Measurements from ENCODE around the gene MRPS33.

Gene MRPS33

DNA sequence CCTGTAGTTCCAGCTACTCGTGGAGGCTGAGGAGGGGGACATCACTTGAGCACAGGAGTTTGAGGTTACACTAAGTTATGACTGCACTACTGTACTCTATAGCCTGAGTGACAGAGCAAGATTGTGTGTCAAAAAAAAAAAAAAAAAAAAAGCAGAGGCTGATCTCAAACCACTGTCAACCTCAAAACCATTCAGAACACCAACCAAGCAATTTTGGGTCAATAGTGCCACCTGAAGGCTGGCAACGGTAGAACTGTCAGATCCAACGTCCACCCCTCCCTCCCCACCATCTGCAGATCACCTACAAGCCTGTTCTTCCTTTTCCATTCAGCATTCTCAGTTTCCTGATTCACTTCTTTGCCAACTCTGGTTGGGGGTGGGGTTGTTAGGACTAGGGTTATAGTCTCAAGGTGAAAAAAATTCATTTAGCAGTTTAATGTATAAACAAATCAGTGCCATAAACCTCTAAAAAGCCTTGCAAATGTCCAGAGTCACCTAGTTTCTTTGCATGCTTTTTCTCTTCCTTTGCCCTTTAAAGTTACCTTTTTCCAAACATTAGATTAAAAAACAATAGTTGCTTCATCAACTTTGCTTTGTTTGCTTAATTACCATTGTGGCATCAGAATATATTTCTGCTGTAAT is 2.6 kb downstream of the MRPS33 start:
- H3K4me3 ChIP-seq (ENCODE audit: low read length), result no peak overlapping the region
- TF ChIP-seq, protein P1, sequence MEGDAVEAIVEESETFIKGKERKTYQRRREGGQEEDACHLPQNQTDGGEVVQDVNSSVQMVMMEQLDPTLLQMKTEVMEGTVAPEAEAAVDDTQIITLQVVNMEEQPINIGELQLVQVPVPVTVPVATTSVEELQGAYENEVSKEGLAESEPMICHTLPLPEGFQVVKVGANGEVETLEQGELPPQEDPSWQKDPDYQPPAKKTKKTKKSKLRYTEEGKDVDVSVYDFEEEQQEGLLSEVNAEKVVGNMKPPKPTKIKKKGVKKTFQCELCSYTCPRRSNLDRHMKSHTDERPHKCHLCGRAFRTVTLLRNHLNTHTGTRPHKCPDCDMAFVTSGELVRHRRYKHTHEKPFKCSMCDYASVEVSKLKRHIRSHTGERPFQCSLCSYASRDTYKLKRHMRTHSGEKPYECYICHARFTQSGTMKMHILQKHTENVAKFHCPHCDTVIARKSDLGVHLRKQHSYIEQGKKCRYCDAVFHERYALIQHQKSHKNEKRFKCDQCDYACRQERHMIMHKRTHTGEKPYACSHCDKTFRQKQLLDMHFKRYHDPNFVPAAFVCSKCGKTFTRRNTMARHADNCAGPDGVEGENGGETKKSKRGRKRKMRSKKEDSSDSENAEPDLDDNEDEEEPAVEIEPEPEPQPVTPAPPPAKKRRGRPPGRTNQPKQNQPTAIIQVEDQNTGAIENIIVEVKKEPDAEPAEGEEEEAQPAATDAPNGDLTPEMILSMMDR (IDR thresholded peaks at IDR 0.05; ENCODE audit: insufficient read depth, low read depth, low read length, missing control alignments), result peak; percentile 84
- peak; percentile 78 for DNase-seq (ENCODE audit: low read depth)

DNA sequence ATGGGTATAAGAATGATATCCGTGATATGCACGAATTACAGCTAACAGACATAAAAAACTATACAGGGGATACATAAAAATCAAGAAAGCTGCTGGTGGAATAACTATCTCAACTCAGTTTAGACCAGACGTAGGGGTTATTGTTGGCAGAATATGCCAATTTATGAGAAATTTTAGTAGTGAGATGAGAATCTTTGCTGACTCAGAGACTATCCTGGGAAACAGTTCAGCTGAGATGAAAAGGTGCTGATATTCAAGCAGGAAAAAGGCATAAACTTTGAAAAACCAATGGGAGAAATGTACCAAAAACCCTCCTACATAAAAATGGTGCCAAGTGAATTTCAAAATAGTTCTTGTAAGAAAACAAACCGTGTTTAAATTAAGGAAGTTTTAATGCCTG is 3.3 kb downstream of the MRPS33 start:
- TF ChIP-seq, protein P1 (IDR thresholded peaks at IDR 0.05; ENCODE audit: insufficient read depth, low read depth, low read length, missing control alignments), result no peak
- no peak overlapping the region for H3K4me3 ChIP-seq (ENCODE audit: low read length)
- DNase-seq (ENCODE audit: low read depth), result no peak

DNA sequence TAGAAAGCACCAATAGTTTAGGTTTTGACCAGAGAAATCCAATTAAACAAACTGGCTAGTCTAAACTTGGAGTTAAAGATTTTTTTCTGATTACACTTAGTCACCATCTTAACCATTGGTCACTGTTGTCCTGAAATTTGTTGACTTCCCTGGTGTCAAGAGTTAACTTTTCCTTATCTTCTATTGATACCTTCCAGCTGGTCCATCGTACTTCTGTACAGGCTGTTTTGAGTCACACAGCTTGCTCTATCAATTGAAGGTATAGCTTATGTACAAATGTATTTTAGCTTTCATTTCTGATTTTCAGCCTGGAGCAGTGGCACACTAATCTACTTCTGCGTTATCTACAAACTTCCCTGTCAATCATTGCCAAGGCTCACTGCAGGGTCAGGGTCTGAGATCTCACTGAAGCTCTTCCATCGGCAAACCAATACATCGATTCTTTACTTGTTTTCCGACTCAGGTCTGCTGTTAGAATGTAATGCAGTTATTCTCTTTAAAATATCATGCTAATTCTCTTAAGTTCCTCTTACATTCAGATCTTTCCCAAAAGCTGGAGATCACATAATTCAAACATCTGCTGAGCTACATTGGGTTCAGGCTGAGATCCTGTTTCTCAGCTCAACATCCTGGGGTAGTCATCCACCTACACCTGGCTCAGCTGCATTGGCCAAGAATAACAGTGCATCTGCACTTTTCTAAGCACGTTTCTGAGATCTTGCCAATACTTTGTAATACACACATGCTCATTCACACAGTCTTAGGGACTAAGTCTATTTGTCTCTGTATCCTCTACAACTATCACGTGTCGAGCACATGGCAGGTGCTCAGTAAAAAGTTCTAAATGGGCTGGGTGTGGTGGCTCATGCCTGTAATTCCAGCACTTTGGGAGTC is 11.3 kb downstream of the MRPS33 start:
- TF ChIP-seq, protein P1 (IDR thresholded peaks at IDR 0.05; ENCODE audit: insufficient read depth, low read depth, low read length, missing control alignments), result no peak
- peak; percentile 24 for DNase-seq (ENCODE audit: low read depth)
- no peak overlapping the region for H3K4me3 ChIP-seq (ENCODE audit: low read length)

DNA sequence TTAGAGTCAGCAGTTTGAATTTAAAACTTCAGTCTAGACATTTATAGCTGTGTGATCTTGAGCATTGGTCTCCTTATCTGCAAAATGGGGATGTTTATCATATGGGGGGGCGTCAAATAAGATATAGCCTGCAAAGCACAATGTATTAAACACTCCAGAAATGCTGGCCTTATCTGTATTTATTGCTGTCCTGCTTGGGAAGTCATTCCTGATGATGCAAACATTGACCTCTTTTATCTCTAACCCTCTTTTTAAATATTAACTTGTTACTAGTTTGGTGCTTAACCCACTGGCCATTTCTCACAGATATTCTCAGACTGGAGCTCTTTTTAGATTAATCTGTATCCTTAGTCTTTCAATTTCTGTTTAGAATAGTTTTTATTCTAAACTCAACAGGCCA is 13.2 kb downstream of the MRPS33 start:
- TF ChIP-seq, protein P1 (IDR thresholded peaks at IDR 0.05; ENCODE audit: insufficient read depth, low read depth, low read length, missing control alignments), result no peak
- H3K4me3 ChIP-seq (ENCODE audit: low read length), result no peak overlapping the region
- no peak for DNase-seq (ENCODE audit: low read depth)

DNA sequence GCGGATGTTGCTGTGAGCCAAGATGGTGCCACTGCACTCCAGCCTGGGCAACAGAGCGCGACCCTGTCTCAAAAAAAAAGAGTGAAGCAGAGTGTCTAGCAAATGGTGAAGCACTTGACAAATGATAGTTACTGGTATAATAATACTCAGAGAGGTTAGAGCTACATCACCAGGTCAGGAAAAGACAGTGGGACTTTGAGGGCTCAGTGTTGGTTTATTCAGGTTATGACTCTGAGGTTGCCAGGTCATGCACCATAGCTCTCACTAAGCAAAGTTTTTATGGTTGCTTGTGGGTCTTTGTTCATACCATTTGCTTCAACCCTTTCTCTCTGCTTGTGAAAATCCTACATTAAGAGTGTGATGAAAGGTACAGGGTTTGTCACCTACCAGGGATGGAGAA is 13.6 kb downstream of the MRPS33 start:
- H3K4me3 ChIP-seq (ENCODE audit: low read length), result no peak overlapping the region
- TF ChIP-seq, protein P1 (IDR thresholded peaks at IDR 0.05; ENCODE audit: insufficient read depth, low read depth, low read length, missing control alignments), result no peak
- no peak for DNase-seq (ENCODE audit: low read depth)

DNA sequence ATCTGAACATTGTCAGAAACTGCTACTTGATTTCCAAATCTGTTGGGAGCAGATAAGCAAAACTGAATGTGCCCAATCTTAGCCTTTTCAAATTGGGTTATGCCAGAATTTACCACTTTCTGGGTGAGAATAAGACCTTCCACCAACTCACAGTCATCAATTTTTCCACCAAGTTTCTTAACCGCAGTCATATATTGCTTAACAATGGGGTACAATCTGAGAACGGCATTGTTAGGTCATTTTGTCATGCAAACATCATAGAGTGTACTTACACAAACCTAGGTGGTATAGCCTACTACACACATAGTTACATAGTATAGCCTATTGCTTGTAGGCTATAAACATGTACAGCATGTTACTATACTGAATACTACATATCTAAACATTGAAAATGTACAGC is 16.0 kb downstream of the MRPS33 start:
- TF ChIP-seq, protein P1 (IDR thresholded peaks at IDR 0.05; ENCODE audit: insufficient read depth, low read depth, low read length, missing control alignments), result no peak
- DNase-seq (ENCODE audit: low read depth), result no peak

More for the DNA sequence above, 16.0 kb downstream of the MRPS33 start:
- no peak overlapping the region for H3K4me3 ChIP-seq (ENCODE audit: low read length)

Measured in epithelial cell of esophagus (primary cell).